Esophagus (tissue), 2 donors: ENCODE measurements around the gene ICE2. TPM values are rescaled to one million over a fixed set of nuclear protein-coding genes. Genes with fewer than 3 reads are reported as not detected.
A peak's percentile ranks its signal among the peaks of the same experiment; 100 is the strongest.

ENCODE experiments used
- H3K27ac ChIP-seq, 2 donors: one replicate each; pipeline ENCODE4 v1.5.1; 2013; ENCODE audit warnings: low read depth in 2 of 2, mild to moderate bottlenecking in 2 of 2, inconsistent platforms in 1 of 2, low read length in 1 of 2, moderate library complexity in 1 of 2
- H3K27me3 ChIP-seq, 2 donors: one replicate each; pipeline ENCODE4 v1.6.1; 2013; ENCODE audit warnings: low read length in 2 of 2, control low read depth in 1 of 2, mild to moderate bottlenecking in 1 of 2; ENCODE audit not compliant: insufficient read depth in 2 of 2, control insufficient read depth in 1 of 2
- H3K36me3 ChIP-seq, 2 donors: one replicate each; pipeline ENCODE4 v1.6.1; 2013; ENCODE audit warnings: low read length in 1 of 2; ENCODE audit not compliant: control insufficient read depth in 2 of 2, insufficient read depth in 2 of 2
- H3K4me1 ChIP-seq, 2 donors: one replicate each; pipeline ENCODE4 v1.6.1; 2013; ENCODE audit warnings: low read length in 1 of 2; ENCODE audit not compliant: control insufficient read depth in 2 of 2, insufficient read depth in 2 of 2
- H3K4me3 ChIP-seq, 2 donors: one replicate each; pipeline ENCODE4 v1.5.1; 2013; ENCODE audit warnings: low read length in 2 of 2, mild to moderate bottlenecking in 2 of 2, low read depth in 1 of 2, moderate library complexity in 1 of 2
- H3K9me3 ChIP-seq, 2 donors: one replicate each; pipeline ENCODE4 v1.6.1; 2013; ENCODE audit warnings: mild to moderate bottlenecking in 2 of 2, low read depth in 1 of 2, low read length in 1 of 2, moderate library complexity in 1 of 2; ENCODE audit not compliant: control insufficient read depth in 2 of 2, insufficient read depth in 1 of 2
- WGBS, 2 donors: extraction: QIAGEN DNeasy Blood & Tissue Kit; methylation state at CpG; one replicate each; pipeline ENCODE4 v1.1.7; 2013; 5-methylcytosine and 5-hydroxymethylcytosine counted together
- polyA plus RNA-seq, 2 donors: library from polyadenylated mRNA; stranded (reverse); fragments of 200-250 nt; gene quantifications; one replicate each; pipeline ENCODE4 v1.2.3, GENCODE V29; 2013
- donor health status: healthy with polysubstance abuse.
- donor health status: Bipolar disorder and iron deficiency.

Gene ICE2
- polyA plus RNA-seq = 1 to 10 TPM; 8.9 to 9.0 TPM

- 0% methylated on average over 54 to 57 of the region's 57 CpGs for WGBS, 2 donors
Observed at GRCh38 chr15:60478566-60479360, at the start of gene ICE2. ICE2 (minus strand) TSS chr15:60479142; CDS start chr15:60477977, 1,165 bp downstream.

GRCh38 chr15:60528530-60528929 lies 49.6 kb upstream of the ICE2 start:
- 87 to 92% methylated on average over 1 of the region's 1 CpG for WGBS, 2 donors
- Histone ChIP-seq H3K4me1 (peaks cover 0 to 9% of the 10 kb centered on the region in 2 donors), H3K27ac (peak overlapping the region in 1 of 2 donors; percentile 9), H3K4me3 (no peak overlapping the region), H3K9me3 (no peaks in the 10 kb centered on the region), H3K27me3 (no peaks in the 10 kb centered on the region), H3K36me3 (peaks cover 0 to 5% of the 10 kb centered on the region in 2 donors)

More at GRCh38 chr15:60478566-60479360, at the start of gene ICE2:
- Histone ChIP-seq H3K27ac (peak within 1 kb of the TSS; percentile 86 to 100), H3K27me3 (no peaks in the 10 kb centered on the region), H3K4me3 (peak within 1 kb of the TSS; percentile 90 to 93), H3K36me3 (no peaks in the 10 kb centered on the region), H3K4me1 (no peaks in the 10 kb centered on the region), H3K9me3 (no peaks in the 10 kb centered on the region)

GRCh38 chr15:60527456-60527855 lies 48.5 kb upstream of the ICE2 start:
- Histone ChIP-seq H3K4me1 (peaks cover 0 to 9% of the 10 kb centered on the region in 2 donors), H3K4me3 (no peak overlapping the region), H3K36me3 (peaks cover 0 to 5% of the 10 kb centered on the region in 2 donors), H3K27me3 (no peaks in the 10 kb centered on the region), H3K9me3 (no peaks in the 10 kb centered on the region), H3K27ac (no peak overlapping the region)
- WGBS, 2 donors = 74 to 82% methylated on average over 4 of the region's 4 CpGs

- Histone ChIP-seq H3K9me3 (no peaks in the 10 kb centered on the region), H3K4me3 (no peak overlapping the region), H3K27me3 (no peaks in the 10 kb centered on the region), H3K36me3 (peaks cover 0 to 5% of the 10 kb centered on the region in 2 donors), H3K27ac (no peak overlapping the region), H3K4me1 (peaks cover 0 to 9% of the 10 kb centered on the region in 2 donors)
- WGBS, 2 donors = 78 to 80% methylated on average over 10 of the region's 10 CpGs
Observed at GRCh38 chr15:60526127-60526616, 47.2 kb upstream of the ICE2 start.

- Histone ChIP-seq H3K4me1 (peaks cover 0 to 9% of the 10 kb centered on the region in 2 donors), H3K9me3 (no peaks in the 10 kb centered on the region), H3K36me3 (peaks cover 0 to 5% of the 10 kb centered on the region in 2 donors), H3K27me3 (no peaks in the 10 kb centered on the region), H3K27ac (no peak overlapping the region), H3K4me3 (no peak overlapping the region)
- WGBS, 2 donors = 61 to 73% methylated on average over 4 of the region's 4 CpGs
Observed at GRCh38 chr15:60525341-60526039, 46.5 kb upstream of the ICE2 start.

- Histone ChIP-seq H3K4me1 (peaks cover 0 to 7% of the 10 kb centered on the region in 2 donors), H3K4me3 (no peak overlapping the region), H3K36me3 (peaks cover 0 to 4% of the 10 kb centered on the region in 2 donors), H3K9me3 (no peaks in the 10 kb centered on the region), H3K27me3 (no peaks in the 10 kb centered on the region), H3K27ac (peak overlapping the region in 1 of 2 donors; percentile 47)
- WGBS, 2 donors = 18 to 40% methylated on average over 2 of the region's 2 CpGs
Observed at GRCh38 chr15:60523056-60523455, 44.1 kb upstream of the ICE2 start.

- Histone ChIP-seq H3K4me1 (peaks cover 0 to 4% of the 10 kb centered on the region in 2 donors), H3K4me3 (no peak overlapping the region), H3K27me3 (no peaks in the 10 kb centered on the region), H3K9me3 (no peaks in the 10 kb centered on the region), H3K27ac (peak overlapping the region in 1 of 2 donors; percentile 90), H3K36me3 (peaks cover 0 to 4% of the 10 kb centered on the region in 2 donors)
- 71 to 72% methylated on average over 8 of the region's 8 CpGs for WGBS, 2 donors
Observed at GRCh38 chr15:60520825-60521368, 42.0 kb upstream of the ICE2 start.

- WGBS, 2 donors = 63 to 74% methylated on average over 6 of the region's 6 CpGs
- peak overlapping the region; percentile 88 to 90 for H3K27ac ChIP-seq
- peaks cover 0 to 4% of the 10 kb centered on the region in 2 donors for H3K4me1 ChIP-seq
- H3K9me3 ChIP-seq = no peaks in the 10 kb centered on the region
- no peak overlapping the region for H3K4me3 ChIP-seq
- H3K36me3 ChIP-seq = peaks cover 0 to 4% of the 10 kb centered on the region in 2 donors
- no peaks in the 10 kb centered on the region for H3K27me3 ChIP-seq
Observed at GRCh38 chr15:60520013-60520824, 41.3 kb upstream of the ICE2 start.

- Histone ChIP-seq H3K36me3 (peaks cover 2 to 7% of the 10 kb centered on the region in 2 donors), H3K4me3 (no peak overlapping the region), H3K4me1 (peaks cover 0 to 4% of the 10 kb centered on the region in 2 donors), H3K27ac (peak overlapping the region; percentile 67 to 88), H3K9me3 (no peaks in the 10 kb centered on the region), H3K27me3 (no peaks in the 10 kb centered on the region)
- 48 to 63% methylated on average over 1 of the region's 1 CpG for WGBS, 2 donors
Observed at GRCh38 chr15:60519218-60519617, 40.3 kb upstream of the ICE2 start.
